ENCODE measurements around the gene ZDHHC20. TPM values are rescaled to one million over a fixed set of nuclear protein-coding genes. Genes with fewer than 3 reads are reported as not detected.
"Not testable (repeated sequence)": the region's sequence is repeated elsewhere in the genome, so short reads cannot be mapped to it uniquely, and the experiment has no call there.

The ZDHHC20 gene
- total RNA-seq, 1 donor from 2014 or later: 110 TPM

GRCh38 chr13:21383090-21383489 lies 76.0 kb downstream of the ZDHHC20 start:
- H3K9me3 Mint-ChIP-seq (ENCODE audit: low read depth): peaks cover 9% of the 10 kb centered on the region
- H3K36me3 Mint-ChIP-seq (ENCODE audit: insufficient read depth): peaks cover 35% of the 10 kb centered on the region
- H3K4me3 Mint-ChIP-seq (ENCODE audit: low read depth): no peak overlapping the region
- H3K27ac Mint-ChIP-seq: no peak overlapping the region
- H3K27me3 Mint-ChIP-seq: no peaks in the 10 kb centered on the region
- TF ChIP-seq CTCF (IDR thresholded peaks at IDR 0.05; ENCODE audit: unreplicated experiment): no peak
- no peaks in the 10 kb centered on the region for H3K4me1 Mint-ChIP-seq (ENCODE audit: low read depth)
- no peak for DNase-seq (ENCODE audit: low spot score, unreplicated experiment)

GRCh38 chr13:21376998-21377985 lies 81.8 kb downstream of the ZDHHC20 start:
- not testable (repeated sequence) for H3K27me3 Mint-ChIP-seq; H3K4me1 Mint-ChIP-seq (ENCODE audit: low read depth); H3K9me3 Mint-ChIP-seq (ENCODE audit: low read depth); H3K4me3 Mint-ChIP-seq (ENCODE audit: low read depth); DNase-seq (ENCODE audit: low spot score, unreplicated experiment); H3K27ac Mint-ChIP-seq
- peaks cover 19% of the 10 kb centered on the region for H3K36me3 Mint-ChIP-seq (ENCODE audit: insufficient read depth)

- Mint-ChIP-seq H3K27me3 (no peaks in the 10 kb centered on the region), H3K36me3 (ENCODE audit: insufficient read depth) (peaks cover 5% of the 10 kb centered on the region), H3K9me3 (ENCODE audit: low read depth) (no peaks in the 10 kb centered on the region), H3K4me3 (ENCODE audit: low read depth) (no peak overlapping the region), H3K27ac (no peak overlapping the region), H3K4me1 (ENCODE audit: low read depth) (no peaks in the 10 kb centered on the region)
- no peak for TF ChIP-seq CTCF (IDR thresholded peaks at IDR 0.05; ENCODE audit: unreplicated experiment)
- no peak for DNase-seq (ENCODE audit: low spot score, unreplicated experiment)
Observed at GRCh38 chr13:21372530-21372929, 86.6 kb downstream of the ZDHHC20 start.

- peaks cover 4% of the 10 kb centered on the region for H3K36me3 Mint-ChIP-seq (ENCODE audit: insufficient read depth)
- no peaks in the 10 kb centered on the region for H3K9me3 Mint-ChIP-seq (ENCODE audit: low read depth)
- no peak for TF ChIP-seq CTCF (IDR thresholded peaks at IDR 0.05; ENCODE audit: unreplicated experiment)
- H3K4me1 Mint-ChIP-seq (ENCODE audit: low read depth): no peaks in the 10 kb centered on the region
- H3K27me3 Mint-ChIP-seq: no peaks in the 10 kb centered on the region
- H3K4me3 Mint-ChIP-seq (ENCODE audit: low read depth): no peak overlapping the region
- DNase-seq (ENCODE audit: low spot score, unreplicated experiment): no peak
- H3K27ac Mint-ChIP-seq: no peak overlapping the region
Observed at GRCh38 chr13:21371011-21371410, 88.1 kb downstream of the ZDHHC20 start.

GRCh38 chr13:21365574-21365973 lies 93.5 kb downstream of the ZDHHC20 start:
- Mint-ChIP-seq H3K27me3 (no peaks in the 10 kb centered on the region), H3K4me1 (ENCODE audit: low read depth) (no peaks in the 10 kb centered on the region), H3K9me3 (ENCODE audit: low read depth) (peaks cover 8% of the 10 kb centered on the region), H3K4me3 (ENCODE audit: low read depth) (no peak overlapping the region), H3K27ac (peak overlapping the region; percentile 18), H3K36me3 (ENCODE audit: insufficient read depth) (no peaks in the 10 kb centered on the region)
- TF ChIP-seq CTCF (IDR thresholded peaks at IDR 0.05; ENCODE audit: unreplicated experiment): no peak
- no peak for DNase-seq (ENCODE audit: low spot score, unreplicated experiment)

GRCh38 chr13:21364916-21365315 lies 94.2 kb downstream of the ZDHHC20 start:
- H3K27ac Mint-ChIP-seq: no peak overlapping the region
- no peak for TF ChIP-seq CTCF (IDR thresholded peaks at IDR 0.05; ENCODE audit: unreplicated experiment)
- peaks cover 8% of the 10 kb centered on the region for H3K9me3 Mint-ChIP-seq (ENCODE audit: low read depth)
- H3K4me3 Mint-ChIP-seq (ENCODE audit: low read depth): no peak overlapping the region
- no peaks in the 10 kb centered on the region for H3K36me3 Mint-ChIP-seq (ENCODE audit: insufficient read depth)
- no peaks in the 10 kb centered on the region for H3K4me1 Mint-ChIP-seq (ENCODE audit: low read depth)
- DNase-seq (ENCODE audit: low spot score, unreplicated experiment): no peak
- no peaks in the 10 kb centered on the region for H3K27me3 Mint-ChIP-seq

Measured in progenitor cell of endocrine pancreas (in vitro differentiated cells).